Measurements from ENCODE around the gene MBL2.
A peak's percentile ranks its signal among the peaks of the same experiment; 100 is the strongest.

The MBL2 gene

GRCh38 chr10:52772623-52773022 lies at the start of gene MBL2:
Gene MBL2 (minus strand): TSS chr10:52772784. CDS start chr10:52771635, 1,149 bp downstream.
- Histone ChIP-seq H3K36me3 (ENCODE audit: control insufficient read depth in 2 of 2, insufficient read depth in 1 of 2, low read length in 2 of 2) (no peaks in the 10 kb centered on the region), H3K9me3 (ENCODE audit: control insufficient read depth, insufficient read depth, low read depth, low read length) (no peaks in the 10 kb centered on the region), H3K4me3 (ENCODE audit: low read depth, low read length) (no peak within 1 kb of the TSS), H3K4me1 (ENCODE audit: control insufficient read depth, insufficient read depth, low read length) (no peaks in the 10 kb centered on the region), H3K27ac (ENCODE audit: extremely low read depth, low read depth, low read length) (no peak within 1 kb of the TSS)
- TF ChIP-seq ATF2 (tag by site-specific recombination; IDR thresholded peaks at IDR 0.05; ENCODE audit: low read depth) (no peak), ZNF76 (tag by site-specific recombination; IDR thresholded peaks at IDR 0.05; ENCODE audit: borderline replicate concordance, low read depth) (no peak), ZNF366 (tag by site-specific recombination; conservative IDR thresholded peaks at IDR 0.05) (no peak), ZNF341 (tag by site-specific recombination; IDR thresholded peaks at IDR 0.05; ENCODE audit: low read depth) (no peak), ZNF529 (tag by site-specific recombination; IDR thresholded peaks at IDR 0.05; ENCODE audit: insufficient replicate concordance) (no peak), ZNF354C (tag by site-specific recombination; IDR thresholded peaks at IDR 0.05; ENCODE audit: borderline replicate concordance, low read depth) (no peak), ZNF26 (tag by site-specific recombination; IDR thresholded peaks at IDR 0.05) (no peak), ZNF654 (tag by site-specific recombination; IDR thresholded peaks at IDR 0.05; ENCODE audit: low read depth) (no peak)
- POLR2A ChIA-PET: no interaction called here
- CTCF ChIA-PET: interaction anchor here (0.9 kb wide), 1 partner anchor 31 kb away, joined by 3 read pairs; no protein-coding TSS in a partner anchor

- Histone ChIP-seq H3K9me3 (ENCODE audit: control insufficient read depth, insufficient read depth, low read depth, low read length) (no peaks in the 10 kb centered on the region), H3K36me3 (ENCODE audit: control insufficient read depth in 2 of 2, insufficient read depth in 1 of 2, low read length in 2 of 2) (no peaks in the 10 kb centered on the region), H3K27ac (ENCODE audit: extremely low read depth, low read depth, low read length) (no peak overlapping the region), H3K4me1 (ENCODE audit: control insufficient read depth, insufficient read depth, low read length) (no peaks in the 10 kb centered on the region), H3K4me3 (ENCODE audit: low read depth, low read length) (no peak overlapping the region)
- ChIA-PET POLR2A (no interaction called here), CTCF (interaction anchor here (0.7 kb wide), 1 partner anchor 137 kb away, joined by 3 read pairs; no protein-coding TSS in a partner anchor)
- TF ChIP-seq YY1 (tag by site-specific recombination; IDR thresholded peaks at IDR 0.05): no peak
Observed at GRCh38 chr10:52820309-52820708, 47.7 kb upstream of the MBL2 start.

GRCh38 chr10:52818019-52818418 lies 45.4 kb upstream of the MBL2 start:
- ChIA-PET CTCF (interaction anchor here (0.5 to 3.0 kb wide), 36 partner anchors 8 to 1585 kb away, joined by 3 to 21 read pairs (median 3); no protein-coding TSS in a partner anchor), POLR2A (no interaction called here)
- Histone ChIP-seq H3K4me1 (ENCODE audit: control insufficient read depth, insufficient read depth, low read length) (no peaks in the 10 kb centered on the region), H3K36me3 (ENCODE audit: control insufficient read depth in 2 of 2, insufficient read depth in 1 of 2, low read length in 2 of 2) (no peaks in the 10 kb centered on the region), H3K9me3 (ENCODE audit: control insufficient read depth, insufficient read depth, low read depth, low read length) (no peaks in the 10 kb centered on the region), H3K27ac (ENCODE audit: extremely low read depth, low read depth, low read length) (no peak overlapping the region), H3K4me3 (ENCODE audit: low read depth, low read length) (no peak overlapping the region)
- TF ChIP-seq EGR2 (tag by site-specific recombination; IDR thresholded peaks at IDR 0.05; ENCODE audit: low read depth): no peak
- peak; percentile 88 for TF ChIP-seq ZNF654 (tag by site-specific recombination; IDR thresholded peaks at IDR 0.05; ENCODE audit: low read depth)
- TF ChIP-seq SCRT2 (tag by site-specific recombination; IDR thresholded peaks at IDR 0.05): peak; percentile 37; the same call in 1 of the 2 replicates
- peak; percentile 20; the same call in 1 of the 2 replicates for TF ChIP-seq CTCF (tag by site-specific recombination; IDR thresholded peaks at IDR 0.05)

GRCh38 chr10:52814506-52814905 lies 41.9 kb upstream of the MBL2 start:
- TF ChIP-seq ZIC2 (tag by site-specific recombination; IDR thresholded peaks at IDR 0.05): no peak
- no peaks in the 10 kb centered on the region for H3K9me3 ChIP-seq (ENCODE audit: control insufficient read depth, insufficient read depth, low read depth, low read length)
- H3K36me3 ChIP-seq (ENCODE audit: control insufficient read depth in 2 of 2, insufficient read depth in 1 of 2, low read length in 2 of 2): no peaks in the 10 kb centered on the region
- no peaks in the 10 kb centered on the region for H3K4me1 ChIP-seq (ENCODE audit: control insufficient read depth, insufficient read depth, low read length)
- H3K4me3 ChIP-seq (ENCODE audit: low read depth, low read length): no peak overlapping the region
- no peak overlapping the region for H3K27ac ChIP-seq (ENCODE audit: extremely low read depth, low read depth, low read length)
- POLR2A ChIA-PET: no interaction called here
- CTCF ChIA-PET: interaction anchor here (0.7 to 1.0 kb wide), 2 partner anchors 269 to 396 kb away, joined by 3 read pairs; no protein-coding TSS in a partner anchor

Data from HEK293 (cell line).